HG03280 (cell line): Measurements from ENCODE around the gene CTF1.
A peak's percentile ranks its signal among the peaks of the same experiment; 100 is the strongest.
"Not testable (repeated sequence)": the region's sequence is repeated elsewhere in the genome, so short reads cannot be mapped to it uniquely, and the experiment has no call there.

Experiments used
- ATAC-seq: cut with Tn5 transposase; IDR thresholded peaks from one replicate; pipeline ENCODE4 v1.9.1; 2021; ENCODE audit warnings: mild to moderate bottlenecking, moderate library complexity; ENCODE audit not compliant: unreplicated experiment

Gene CTF1, protein sequence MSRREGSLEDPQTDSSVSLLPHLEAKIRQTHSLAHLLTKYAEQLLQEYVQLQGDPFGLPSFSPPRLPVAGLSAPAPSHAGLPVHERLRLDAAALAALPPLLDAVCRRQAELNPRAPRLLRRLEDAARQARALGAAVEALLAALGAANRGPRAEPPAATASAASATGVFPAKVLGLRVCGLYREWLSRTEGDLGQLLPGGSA

GRCh38 chr16:30896261-30896888 is at the start of gene CTF1:
CTF1 (plus strand) TSS chr16:30896614; CDS start chr16:30896644, 30 bp downstream.
- ATAC-seq = no peak

DNA sequence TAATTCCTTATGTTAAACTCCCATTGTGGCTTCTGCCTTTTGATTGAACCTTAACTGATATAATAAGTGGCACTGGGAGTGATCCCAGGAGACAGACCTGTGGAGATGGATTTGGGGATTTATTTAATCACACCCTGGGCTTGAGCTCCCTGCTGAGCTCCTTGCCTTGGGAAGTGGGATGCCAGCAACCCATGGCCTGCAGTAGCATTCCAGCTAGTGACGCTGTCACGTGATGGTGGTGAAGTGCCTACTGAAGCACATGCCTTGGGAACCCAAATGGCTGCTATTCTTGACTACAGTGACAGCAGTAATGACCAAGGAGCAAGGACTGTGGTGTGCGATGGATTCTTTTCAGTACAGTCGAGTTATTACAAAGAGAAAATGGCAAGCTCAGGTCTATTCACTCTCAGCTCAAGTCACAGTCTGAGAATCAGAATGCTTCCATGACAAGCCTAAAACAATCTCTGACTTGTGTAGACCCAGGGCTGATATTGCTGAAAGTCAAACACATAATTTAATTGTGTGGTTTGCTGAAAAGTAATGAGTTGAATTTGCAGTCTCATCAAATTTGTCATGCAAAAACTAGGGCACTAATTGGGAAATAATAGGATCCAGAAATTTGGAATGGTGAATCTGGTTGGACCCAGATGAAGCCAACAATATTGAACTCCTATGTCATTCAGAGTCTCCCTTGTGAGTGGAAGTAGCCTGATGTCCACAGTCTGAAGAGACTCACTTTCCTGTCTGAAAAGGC is 49.6 kb upstream of the CTF1 start:
- ATAC-seq = no peak

DNA sequence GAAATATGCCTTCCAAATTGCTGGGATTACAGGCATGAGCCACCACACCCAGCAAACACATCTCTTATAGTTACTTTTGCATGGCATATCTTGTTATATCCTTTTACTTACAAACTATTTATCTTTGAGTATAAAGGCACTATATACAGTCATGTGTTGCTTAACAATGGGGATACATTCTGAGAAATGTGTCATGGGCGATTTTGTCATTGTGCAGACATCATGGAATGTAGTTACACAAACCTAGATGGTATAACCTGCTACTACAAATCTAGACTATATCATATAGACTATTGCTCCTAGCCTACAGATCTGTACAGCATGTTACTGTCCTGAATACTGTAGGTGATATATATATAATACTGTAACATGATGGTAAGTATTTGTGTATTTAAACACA is 46.2 kb upstream of the CTF1 start:
- no peak for ATAC-seq

DNA sequence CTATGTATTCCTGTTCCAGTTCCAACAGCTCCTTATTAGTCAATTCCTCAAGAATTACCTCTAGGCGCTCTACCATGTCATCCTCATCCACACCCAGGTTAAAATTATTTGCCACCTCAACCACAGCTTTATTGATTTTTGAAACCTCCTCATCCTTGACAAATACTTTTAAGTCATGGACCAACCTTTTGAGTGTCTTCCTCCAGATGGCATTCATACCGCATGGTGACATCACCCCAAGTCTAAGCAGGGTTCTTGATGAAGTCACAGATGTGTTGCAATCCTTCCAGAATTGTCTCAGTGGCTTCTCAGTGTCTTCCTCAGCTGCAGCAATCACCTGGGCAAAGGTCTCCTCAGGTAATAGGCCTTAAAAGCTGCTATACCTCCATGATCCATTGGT is 42.7 kb upstream of the CTF1 start:
- no peak for ATAC-seq

DNA sequence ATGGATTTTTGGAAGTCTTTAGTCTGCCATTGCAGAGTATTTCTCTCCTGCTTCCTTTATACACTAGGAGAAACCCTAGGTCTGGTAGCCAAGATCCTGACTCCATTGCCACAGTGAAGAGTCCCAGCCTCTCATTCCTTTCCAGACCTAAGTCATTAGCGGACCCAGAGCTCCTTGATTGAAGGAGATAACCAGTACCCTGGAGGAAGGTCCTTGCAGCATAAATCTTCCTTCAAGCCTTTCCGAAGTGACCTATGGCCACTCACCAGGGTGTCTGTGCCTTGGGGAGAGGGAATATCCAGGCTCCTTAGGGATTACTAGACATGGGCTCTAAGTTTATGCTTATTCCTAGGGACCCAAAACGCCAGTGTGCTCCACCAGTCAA is 38.3 kb upstream of the CTF1 start:
- ATAC-seq = no peak

DNA sequence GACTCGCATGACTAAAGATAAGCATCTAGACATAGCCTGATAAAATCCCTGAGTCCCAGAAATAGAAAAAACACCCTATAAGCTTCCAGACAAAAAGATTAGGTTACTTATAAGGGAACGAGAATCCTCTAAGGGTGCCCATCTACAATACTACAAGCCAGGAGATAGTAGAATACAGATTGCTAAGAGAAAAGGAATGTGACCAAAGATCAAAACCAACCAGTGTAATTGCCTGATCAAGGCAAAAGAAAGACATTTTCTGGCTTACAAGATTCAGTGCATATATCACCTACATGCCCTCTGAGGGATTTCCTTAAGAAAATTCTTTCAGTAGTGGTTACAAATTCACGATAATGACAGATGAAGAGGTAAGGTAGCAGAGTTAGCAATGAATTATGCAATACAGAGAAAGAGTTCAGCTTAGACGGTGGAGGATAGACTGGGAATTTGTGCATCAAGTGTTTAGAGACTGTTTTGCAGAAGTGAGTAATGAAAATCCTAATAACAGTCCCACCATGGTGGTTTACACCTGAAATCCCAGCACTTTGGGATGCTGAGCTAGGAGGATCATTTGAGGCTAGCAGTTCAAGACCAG is 37.5 kb upstream of the CTF1 start:
- ATAC-seq = no peak

DNA sequence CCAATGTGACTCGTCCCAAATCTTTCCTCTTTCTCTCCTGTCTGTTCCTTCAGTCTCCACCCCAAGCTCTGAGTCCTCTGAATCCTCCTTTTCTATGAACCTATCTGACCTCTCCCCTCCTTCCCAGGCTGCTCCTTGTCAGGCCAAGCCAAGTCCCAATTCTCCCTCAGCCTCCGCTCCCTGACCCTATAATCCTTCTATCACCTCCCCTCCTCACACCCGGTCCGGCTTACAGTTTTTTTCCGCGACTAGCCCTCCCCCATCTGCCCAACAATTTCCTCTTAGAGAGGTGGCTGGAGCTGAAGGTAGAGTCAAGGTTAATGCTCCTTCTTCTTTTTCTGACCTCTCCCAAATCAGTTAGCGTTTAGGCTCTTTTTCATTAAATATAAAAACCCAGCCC is 35.7 kb upstream of the CTF1 start:
- ATAC-seq = not testable (repeated sequence)

- ATAC-seq = not testable (repeated sequence)
Observed at GRCh38 chr16:30863178-30863577, 33.2 kb upstream of the CTF1 start.

DNA sequence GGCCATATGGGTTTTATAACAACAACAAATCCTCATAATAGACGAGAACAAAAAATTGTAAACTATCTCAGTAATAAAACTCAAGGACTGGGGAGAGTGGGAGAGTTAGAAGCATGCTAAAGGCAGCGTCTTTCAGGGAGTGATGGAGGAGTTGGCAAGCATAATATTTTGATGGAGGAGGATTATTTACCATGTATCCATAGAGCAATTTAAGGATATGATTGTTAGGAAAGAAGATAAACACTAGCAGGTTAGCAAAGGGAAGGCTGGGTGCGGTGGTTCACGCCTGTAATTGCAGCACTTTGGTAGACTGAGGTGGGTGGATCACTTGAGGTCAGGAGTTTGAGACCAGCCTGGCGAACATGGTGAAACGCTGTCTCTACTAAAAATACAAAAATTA is 30.4 kb upstream of the CTF1 start:
- no peak for ATAC-seq

DNA sequence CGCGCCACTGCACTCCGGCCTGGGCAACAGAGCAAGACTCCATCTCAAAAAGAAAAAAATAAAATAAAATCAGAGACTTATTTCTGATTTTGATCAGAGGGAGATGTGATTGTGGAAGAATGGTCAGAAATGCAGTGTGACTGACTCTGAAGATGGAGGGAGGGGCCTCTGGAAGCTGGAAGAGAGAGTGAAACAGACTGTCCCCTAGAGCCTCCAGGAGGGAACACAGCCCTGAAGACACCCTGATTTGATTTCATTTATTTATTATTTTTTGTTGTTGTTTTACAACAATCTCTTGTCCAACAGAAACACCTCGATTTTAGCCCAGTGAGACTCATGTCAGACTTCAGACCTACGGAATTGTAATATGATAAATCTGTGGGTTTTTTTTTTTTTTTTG is 28.7 kb upstream of the CTF1 start:
- no peak for ATAC-seq

DNA sequence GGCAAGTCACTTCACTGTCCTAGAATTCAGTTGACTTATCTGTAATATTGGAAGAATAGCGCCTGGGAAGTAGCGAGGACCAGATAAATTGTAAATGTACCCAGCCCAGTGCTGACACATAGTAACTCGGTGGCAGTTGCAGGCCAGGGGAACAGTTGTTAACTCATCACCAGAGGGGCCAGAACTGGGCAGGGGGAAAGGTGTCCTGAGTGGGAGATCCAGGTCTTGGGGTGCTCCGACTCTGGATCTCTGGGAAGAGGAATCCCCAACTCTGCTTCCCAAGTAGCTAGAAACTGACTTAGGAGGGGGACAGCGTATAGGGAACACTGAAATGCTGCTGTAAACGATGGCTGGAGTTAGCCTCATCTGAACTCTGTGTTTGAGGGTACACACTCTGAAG is 25.5 kb upstream of the CTF1 start:
- ATAC-seq = no peak

DNA sequence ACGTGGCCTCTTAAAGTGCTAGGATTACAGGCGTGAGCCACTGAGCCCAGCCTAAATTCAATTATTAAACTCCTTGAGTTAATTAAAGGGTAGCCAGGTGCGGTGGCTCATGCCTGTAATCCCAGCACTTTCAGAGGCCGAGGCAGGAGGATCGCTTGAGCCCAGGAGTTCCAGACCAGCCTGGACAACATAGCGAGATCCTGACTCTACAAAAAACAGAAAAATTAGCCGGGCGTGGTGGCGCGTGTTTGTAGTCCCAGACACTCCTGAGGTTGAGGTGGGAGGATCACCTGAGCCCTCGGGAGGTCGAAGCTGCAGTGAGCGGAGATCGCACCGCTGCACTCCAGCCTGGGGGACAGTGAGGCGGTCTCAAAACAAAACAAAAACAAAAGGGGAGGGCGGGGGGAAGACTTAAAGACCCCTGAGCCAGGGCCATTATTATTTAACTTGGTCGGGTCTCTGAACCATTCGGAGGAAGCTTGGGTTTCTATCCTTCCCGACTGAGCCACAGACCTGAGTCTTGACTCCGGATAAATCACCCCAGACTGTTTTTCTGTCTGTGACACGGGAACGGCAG is 22.1 kb upstream of the CTF1 start:
- no peak for ATAC-seq

- peak; percentile 84 for ATAC-seq
Observed at GRCh38 chr16:30874821-30875717, 21.3 kb upstream of the CTF1 start.

DNA sequence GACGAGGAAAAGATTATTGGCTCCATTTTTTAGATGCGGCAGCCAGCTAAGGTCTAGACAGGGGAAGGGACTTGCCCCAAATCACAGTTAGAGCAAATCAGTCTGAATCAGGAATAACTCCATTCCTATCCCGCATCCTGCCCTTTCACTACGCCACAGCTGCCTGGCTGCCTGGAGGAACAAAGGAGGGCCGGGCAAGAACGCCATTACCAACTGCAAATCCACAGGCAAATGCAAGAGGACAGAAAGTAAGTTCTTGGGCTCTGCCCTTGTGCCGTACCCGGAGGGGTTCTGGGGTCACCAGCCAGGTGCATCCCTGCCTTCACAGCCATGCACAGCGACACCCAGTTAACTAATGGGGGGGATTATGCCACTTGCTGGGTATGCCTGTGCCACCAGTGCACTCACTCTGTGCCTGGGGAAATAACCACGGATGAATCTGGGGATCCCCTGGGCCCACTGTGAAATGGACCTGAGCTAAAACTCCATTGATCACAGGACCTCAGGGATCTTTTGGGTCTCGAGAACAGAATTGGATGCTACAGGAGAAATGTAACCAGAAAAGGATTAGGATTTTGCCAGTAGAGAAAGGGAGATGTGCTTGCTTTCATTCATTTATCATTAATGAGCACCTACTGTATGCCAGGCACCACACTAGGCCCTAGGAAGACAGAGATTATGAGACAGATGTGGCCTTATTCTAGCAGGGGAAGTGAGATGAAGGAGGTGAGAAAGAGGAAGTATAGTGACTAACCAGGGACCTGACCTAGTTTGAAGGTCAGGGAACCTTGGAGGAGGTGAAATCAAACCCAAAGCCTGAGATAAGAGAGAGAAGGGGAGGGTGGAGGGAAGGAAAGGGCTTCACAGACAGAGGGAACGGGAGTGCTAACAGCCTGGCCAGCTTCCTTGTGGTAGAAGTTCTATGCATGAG is 20.3 kb upstream of the CTF1 start:
- ATAC-seq = no peak

DNA sequence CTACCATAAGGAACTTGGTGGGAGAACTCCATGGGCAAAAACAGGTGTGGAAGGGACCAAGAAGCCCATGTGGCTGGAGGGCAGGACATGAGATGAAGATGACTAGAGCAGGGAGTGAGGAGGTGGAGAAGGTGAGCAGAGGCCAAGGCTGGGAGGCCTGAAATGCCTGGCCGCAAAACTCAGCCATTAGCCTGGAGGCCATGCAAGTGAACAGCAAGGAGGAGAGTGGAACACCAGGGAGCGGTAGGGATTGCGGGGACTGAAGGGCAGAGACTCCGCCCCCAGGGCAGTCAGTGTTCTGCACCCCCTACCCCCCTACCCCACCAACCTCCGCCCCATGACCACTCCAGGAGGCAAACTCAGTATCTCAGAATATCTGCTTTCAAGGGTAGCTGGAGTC is 19.5 kb upstream of the CTF1 start:
- no peak for ATAC-seq

GRCh38 chr16:30882429-30883310 is 13.7 kb upstream of the CTF1 start:
- no peak for ATAC-seq

GRCh38 chr16:30884760-30885159 is 11.7 kb upstream of the CTF1 start:
- ATAC-seq = no peak

DNA sequence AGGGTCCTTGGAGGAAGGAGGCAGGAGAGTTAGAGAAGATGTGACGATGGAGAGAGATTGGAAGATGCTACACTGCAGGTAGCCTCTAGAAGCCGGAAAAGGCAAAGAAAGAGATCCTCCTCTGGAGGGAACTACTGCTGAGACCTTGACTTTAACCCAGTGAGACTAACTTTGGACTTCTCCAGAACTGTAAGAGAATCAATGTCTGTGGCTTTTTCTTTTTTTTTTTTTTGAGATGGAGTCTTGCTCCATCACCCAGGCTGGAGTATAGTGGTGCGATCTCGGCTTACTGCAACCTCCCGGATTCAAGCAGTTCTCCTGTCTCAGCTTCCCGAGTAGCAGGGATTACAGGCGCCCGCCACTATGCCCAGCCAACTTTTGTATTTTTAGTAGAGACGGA is 11.2 kb upstream of the CTF1 start:
- ATAC-seq = no peak

DNA sequence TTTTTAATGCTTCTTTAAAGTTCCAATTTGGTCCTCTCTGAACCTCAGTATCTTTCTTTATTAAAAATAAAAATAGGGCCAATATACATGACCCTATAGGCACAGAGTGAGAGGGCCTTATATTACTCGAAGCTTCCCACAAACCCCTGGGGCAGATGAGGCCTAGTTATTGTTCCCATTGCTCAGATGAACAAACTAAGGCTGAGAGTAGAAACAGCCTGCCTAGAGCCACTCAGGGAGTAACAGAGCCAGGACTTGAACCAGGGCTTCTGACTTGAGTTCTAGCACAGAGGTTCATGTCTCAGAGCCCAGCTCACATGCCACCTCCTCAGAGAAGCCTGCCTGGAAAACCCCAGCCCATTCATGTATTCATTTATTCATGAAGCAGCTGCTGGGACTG is 10.3 kb upstream of the CTF1 start:
- no peak for ATAC-seq
